Erythroblast (primary cell): ENCODE results near the gene NCKAP5.

Source experiments
- GATA1 ChIP-seq: IDR thresholded peaks from 2 replicates; pipeline ENCODE4 v1.6.1; 2011; ENCODE audit warnings: low read depth, mild to moderate bottlenecking, control low read depth, low read length, moderate library complexity
- POLR2A ChIP-seq: IDR thresholded peaks from 2 replicates; pipeline ENCODE4 v1.6.1; 2011; ENCODE audit warnings: mild to moderate bottlenecking, low read length

DNA sequence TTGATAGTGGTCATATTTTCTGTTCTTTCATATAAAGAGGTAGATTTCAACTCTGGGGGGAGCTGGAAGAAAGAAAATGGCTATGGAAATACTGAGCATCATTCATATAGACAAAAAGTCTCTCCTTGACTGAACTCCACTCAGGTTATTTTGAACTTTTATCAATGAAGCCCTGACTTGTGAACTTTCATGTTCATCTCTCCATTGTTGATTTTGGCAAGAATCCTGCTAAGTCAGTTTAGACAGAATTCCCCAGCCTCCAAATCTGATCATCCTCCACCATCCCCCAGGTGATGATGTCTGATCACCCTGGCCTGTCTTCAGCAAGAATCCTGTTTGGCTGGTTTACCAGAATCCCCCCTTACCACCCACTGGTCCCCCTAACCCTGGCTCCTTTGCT, 395.0 kb downstream of the NCKAP5 start:
- TF ChIP-seq POLR2A: no peak
- TF ChIP-seq GATA1: no peak
